ENCODE measurements around the gene GMDS.

DNA sequence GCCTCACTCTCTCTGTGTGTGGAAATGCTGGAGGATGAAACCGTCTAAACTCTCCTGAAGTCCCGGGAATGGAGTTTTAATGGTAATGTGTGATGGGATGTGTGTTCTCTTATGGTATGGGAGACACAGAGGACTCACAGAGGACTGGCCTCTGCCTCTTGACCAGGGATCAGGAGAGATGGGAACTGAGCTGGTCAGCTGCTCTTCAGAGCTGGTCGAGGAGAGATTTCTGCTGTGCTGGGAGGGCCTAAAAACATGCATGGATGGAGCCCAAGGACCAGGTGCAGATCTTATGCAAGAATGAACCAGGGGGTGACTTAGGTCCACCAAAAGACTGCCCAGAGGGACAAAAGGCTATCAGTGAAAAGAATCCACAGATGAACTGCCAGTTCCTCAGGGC is 27.3 kb upstream of the GMDS start:
- TF ChIP-seq EZH2 (IDR thresholded peaks at IDR 0.05; ENCODE audit: borderline replicate concordance, low read depth, low read length, severe bottlenecking): no peak
- TF ChIP-seq, protein P1, sequence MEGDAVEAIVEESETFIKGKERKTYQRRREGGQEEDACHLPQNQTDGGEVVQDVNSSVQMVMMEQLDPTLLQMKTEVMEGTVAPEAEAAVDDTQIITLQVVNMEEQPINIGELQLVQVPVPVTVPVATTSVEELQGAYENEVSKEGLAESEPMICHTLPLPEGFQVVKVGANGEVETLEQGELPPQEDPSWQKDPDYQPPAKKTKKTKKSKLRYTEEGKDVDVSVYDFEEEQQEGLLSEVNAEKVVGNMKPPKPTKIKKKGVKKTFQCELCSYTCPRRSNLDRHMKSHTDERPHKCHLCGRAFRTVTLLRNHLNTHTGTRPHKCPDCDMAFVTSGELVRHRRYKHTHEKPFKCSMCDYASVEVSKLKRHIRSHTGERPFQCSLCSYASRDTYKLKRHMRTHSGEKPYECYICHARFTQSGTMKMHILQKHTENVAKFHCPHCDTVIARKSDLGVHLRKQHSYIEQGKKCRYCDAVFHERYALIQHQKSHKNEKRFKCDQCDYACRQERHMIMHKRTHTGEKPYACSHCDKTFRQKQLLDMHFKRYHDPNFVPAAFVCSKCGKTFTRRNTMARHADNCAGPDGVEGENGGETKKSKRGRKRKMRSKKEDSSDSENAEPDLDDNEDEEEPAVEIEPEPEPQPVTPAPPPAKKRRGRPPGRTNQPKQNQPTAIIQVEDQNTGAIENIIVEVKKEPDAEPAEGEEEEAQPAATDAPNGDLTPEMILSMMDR (IDR thresholded peaks at IDR 0.05; ENCODE audit: extremely low read depth in 1 of 2, insufficient read depth in 1 of 2, low read depth in 1 of 2, low read length in 2 of 2): no peak
- TF ChIP-seq, protein P2, sequence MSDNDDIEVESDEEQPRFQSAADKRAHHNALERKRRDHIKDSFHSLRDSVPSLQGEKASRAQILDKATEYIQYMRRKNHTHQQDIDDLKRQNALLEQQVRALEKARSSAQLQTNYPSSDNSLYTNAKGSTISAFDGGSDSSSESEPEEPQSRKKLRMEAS (IDR thresholded peaks at IDR 0.05; ENCODE audit: insufficient read depth, insufficient read length): no peak

Data from endothelial cell of umbilical vein (primary cell).